ENCODE measurements around the gene FAM83C. TPM values are rescaled to one million over a fixed set of nuclear protein-coding genes. Genes with fewer than 3 reads are reported as not detected.

Gene FAM83C
- total RNA-seq, 2 experiments from 2014 or later: not detected

DNA sequence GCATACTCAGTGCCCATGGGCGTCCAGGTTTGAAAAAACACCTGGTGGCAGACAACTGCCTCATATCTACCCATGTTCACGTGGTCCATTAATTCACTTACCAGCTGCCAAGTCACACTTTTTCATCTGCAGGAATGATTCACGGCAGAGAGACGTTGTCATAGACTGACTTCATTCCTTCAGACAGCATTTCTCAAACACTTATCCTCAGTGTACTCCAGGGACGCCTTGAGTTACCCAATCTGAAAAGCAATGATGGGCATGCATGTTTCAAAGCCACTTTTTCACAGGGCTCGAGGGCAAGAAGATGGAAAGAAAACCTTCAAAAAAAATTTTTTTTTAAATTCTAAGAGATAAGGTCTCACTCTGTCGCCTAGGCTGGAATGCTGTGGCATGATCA lies 20.3 kb downstream of the FAM83C start:
- POLR2A ChIA-PET: interaction anchor here (1.5 kb wide), 1 partner anchor 12 kb away, joined by 3 read pairs; no protein-coding TSS in a partner anchor
- peaks cover 62% of the 10 kb centered on the region for H3K36me3 ChIP-seq (ENCODE audit: insufficient read depth, low read length)
- CTCF ChIA-PET: interaction anchor here (1.5 kb wide), 1 partner anchor 127 kb away, joined by 4 read pairs; no protein-coding TSS in a partner anchor

DNA sequence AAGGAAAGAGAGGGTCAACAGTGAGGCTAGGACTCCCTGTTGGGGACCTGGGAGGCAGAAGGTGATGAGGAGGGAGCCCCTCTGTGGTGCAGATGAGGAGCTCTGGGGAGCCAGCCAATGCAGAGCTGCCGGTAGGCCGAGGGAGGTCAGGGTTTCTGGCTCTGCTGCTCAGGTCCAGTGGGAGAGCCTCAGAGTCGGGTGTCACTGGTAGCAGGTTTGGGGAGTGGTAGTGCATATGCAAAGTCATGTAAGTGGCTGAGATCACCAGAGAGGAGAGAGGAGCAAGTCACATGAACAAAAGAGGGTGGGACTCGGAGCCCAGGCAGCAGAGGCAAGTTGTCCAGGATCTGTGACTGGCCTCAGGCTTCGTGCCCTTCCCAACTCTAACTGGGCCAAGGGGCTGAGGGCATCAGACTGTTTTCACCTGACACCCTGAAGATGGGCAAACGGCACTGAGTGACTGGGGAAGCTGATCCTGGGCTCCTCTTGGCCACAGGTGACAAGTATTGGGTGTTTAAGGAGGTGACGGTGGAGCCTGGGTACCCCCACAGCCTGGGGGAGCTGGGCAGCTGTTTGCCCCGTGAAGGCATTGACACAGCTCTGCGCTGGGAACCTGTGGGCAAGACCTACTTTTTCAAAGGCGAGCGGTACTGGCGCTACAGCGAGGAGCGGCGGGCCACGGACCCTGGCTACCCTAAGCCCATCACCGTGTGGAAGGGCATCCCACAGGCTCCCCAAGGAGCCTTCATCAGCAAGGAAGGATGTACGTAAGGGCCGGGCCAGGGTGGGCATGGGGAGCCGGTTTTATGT lies 20.9 kb downstream of the FAM83C start:
- H3K9me3 Mint-ChIP-seq: no peaks in the 10 kb centered on the region
- DNase-seq (no peak), ATAC-seq (ENCODE audit: poor library complexity) (no peak)
- H3K4me3 Mint-ChIP-seq: no peak overlapping the region
- H3K36me3 Mint-ChIP-seq (ENCODE audit: low read depth): peaks cover 47% of the 10 kb centered on the region
- TF ChIP-seq CTCF (IDR thresholded peaks at IDR 0.05): no peak
- ChIA-PET CTCF (no interaction called here), POLR2A (interaction anchor here (1.5 kb wide), 1 partner anchor 11 kb away, joined by 3 read pairs; no protein-coding TSS in a partner anchor)
- H3K9me3 ChIP-seq (ENCODE audit: control insufficient read depth in 1 of 2, insufficient read depth in 1 of 2, low read length in 2 of 2): no peaks in the 10 kb centered on the region
- H3K27me3 Mint-ChIP-seq: no peaks in the 10 kb centered on the region
- H3K27ac Mint-ChIP-seq: no peak overlapping the region
- no peak overlapping the region for H3K4me3 ChIP-seq (ENCODE audit: low read length)
- H3K36me3 ChIP-seq (ENCODE audit: insufficient read depth, low read length): peaks cover 69% of the 10 kb centered on the region
- H3K4me1 ChIP-seq (ENCODE audit: insufficient read depth, low read length): peaks cover 23% of the 10 kb centered on the region
- peaks cover 23% of the 10 kb centered on the region for H3K4me1 Mint-ChIP-seq (ENCODE audit: low read depth)
- H3K27me3 ChIP-seq (ENCODE audit: control insufficient read depth in 1 of 2, insufficient read depth in 2 of 2, low read length in 2 of 2): no peaks in the 10 kb centered on the region
- H3K27ac ChIP-seq (ENCODE audit: low read depth in 1 of 2, low read length in 2 of 2): no peak overlapping the region
- intact Hi-C loops (cut with DNase I, micrococcal nuclease): loop anchor here in 1 of 2 experiments (10.0 kb wide), 1 partner anchor 596 kb away; the partner anchor contains the start of gene PIGU

More for the DNA sequence above, 20.3 kb downstream of the FAM83C start:
- Histone ChIP-seq H3K27ac (ENCODE audit: low read depth in 1 of 2, low read length in 2 of 2) (no peak overlapping the region), H3K4me3 (ENCODE audit: low read length) (no peak overlapping the region), H3K4me1 (ENCODE audit: insufficient read depth, low read length) (peaks cover 29% of the 10 kb centered on the region), H3K9me3 (ENCODE audit: control insufficient read depth in 1 of 2, insufficient read depth in 1 of 2, low read length in 2 of 2) (no peaks in the 10 kb centered on the region), H3K27me3 (ENCODE audit: control insufficient read depth in 1 of 2, insufficient read depth in 2 of 2, low read length in 2 of 2) (no peaks in the 10 kb centered on the region)
- H3K4me1 Mint-ChIP-seq (ENCODE audit: low read depth): peaks cover 25% of the 10 kb centered on the region
- DNase-seq: no peak
- intact Hi-C loops (cut with DNase I, micrococcal nuclease): loop anchor here in 1 of 2 experiments (10.0 kb wide), 1 partner anchor 597 kb away; the partner anchor contains the start of gene PIGU
- no peak for TF ChIP-seq CTCF (IDR thresholded peaks at IDR 0.05)
- no peaks in the 10 kb centered on the region for H3K9me3 Mint-ChIP-seq
- no peak for ATAC-seq (ENCODE audit: poor library complexity)
- no peak overlapping the region for H3K4me3 Mint-ChIP-seq
- no peaks in the 10 kb centered on the region for H3K27me3 Mint-ChIP-seq
- no peak overlapping the region for H3K27ac Mint-ChIP-seq
- peaks cover 41% of the 10 kb centered on the region for H3K36me3 Mint-ChIP-seq (ENCODE audit: low read depth)

DNA sequence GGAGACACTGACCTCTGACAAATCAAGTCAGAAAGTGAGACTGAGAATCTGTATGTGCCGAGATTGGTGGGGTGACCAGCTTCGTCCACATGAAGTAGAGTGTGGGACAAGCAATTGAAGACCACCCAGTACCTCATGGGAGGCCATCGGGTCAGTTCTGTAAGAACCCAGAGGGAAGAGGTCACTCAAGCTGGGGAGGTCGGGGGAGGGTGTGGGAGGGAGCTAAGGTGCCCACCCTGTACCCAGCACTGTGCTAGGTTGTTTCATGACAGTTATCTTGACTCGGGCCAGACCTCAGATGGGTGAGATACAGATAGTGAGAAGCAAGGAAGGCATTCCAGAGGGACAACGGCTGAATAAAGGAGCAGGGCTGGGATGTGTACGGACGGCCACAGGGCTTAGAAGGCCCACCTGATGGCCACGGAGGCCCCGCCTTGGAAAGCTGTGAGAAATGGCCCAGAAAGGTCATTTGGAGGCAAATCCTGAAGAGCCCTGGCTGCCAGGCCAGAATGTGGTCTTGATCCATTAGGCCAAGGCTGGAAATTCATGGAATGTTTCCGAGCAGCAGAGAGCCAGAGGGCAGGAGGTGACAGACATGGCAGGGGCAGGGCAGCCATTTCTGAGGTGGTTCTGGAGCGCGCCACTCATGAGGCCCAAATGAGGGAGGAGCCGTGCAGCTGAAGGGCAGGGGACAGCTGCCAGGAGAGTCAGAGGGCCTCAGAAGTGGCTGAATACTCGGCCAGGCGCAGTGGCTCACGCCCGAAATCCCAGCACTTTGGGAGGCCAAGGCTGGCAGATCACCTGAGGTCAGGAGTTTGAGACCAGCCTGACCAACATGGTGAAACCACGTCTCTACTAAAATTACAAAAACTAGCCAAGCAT lies 22.0 kb downstream of the FAM83C start:
- ChIA-PET POLR2A (no interaction called here), CTCF (no interaction called here)
- Histone ChIP-seq H3K27ac (ENCODE audit: low read depth in 1 of 2, low read length in 2 of 2) (no peak overlapping the region), H3K4me3 (ENCODE audit: low read length) (no peak overlapping the region), H3K36me3 (ENCODE audit: insufficient read depth, low read length) (peaks cover 66% of the 10 kb centered on the region), H3K9me3 (ENCODE audit: control insufficient read depth in 1 of 2, insufficient read depth in 1 of 2, low read length in 2 of 2) (no peaks in the 10 kb centered on the region), H3K4me1 (ENCODE audit: insufficient read depth, low read length) (peaks cover 14% of the 10 kb centered on the region), H3K27me3 (ENCODE audit: control insufficient read depth in 1 of 2, insufficient read depth in 2 of 2, low read length in 2 of 2) (no peaks in the 10 kb centered on the region)
- Mint-ChIP-seq H3K4me3 (no peak overlapping the region), H3K27me3 (no peaks in the 10 kb centered on the region), H3K27ac (no peak overlapping the region), H3K36me3 (ENCODE audit: low read depth) (peaks cover 49% of the 10 kb centered on the region), H3K9me3 (no peaks in the 10 kb centered on the region), H3K4me1 (ENCODE audit: low read depth) (peaks cover 14% of the 10 kb centered on the region)
- intact Hi-C loops (cut with DNase I, micrococcal nuclease): loop anchor here in 1 of 2 experiments (10.0 kb wide), 1 partner anchor 595 kb away; the partner anchor contains the start of gene PIGU
- DNase-seq (no peak), ATAC-seq (ENCODE audit: poor library complexity) (no peak)
- no peak for TF ChIP-seq CTCF (IDR thresholded peaks at IDR 0.05)
